Urinary bladder (tissue), 4 donors: Measurements from ENCODE around the gene GRIK3. TPM values are rescaled to one million over a fixed set of nuclear protein-coding genes. Genes with fewer than 3 reads are reported as not detected.

Experiments
- DNase-seq: peaks from one replicate; pipeline ENCODE4 v3.0.0-alpha.2; 2015; ENCODE audit errors: extremely low spot score
- H3K27ac ChIP-seq: one replicate; pipeline ENCODE4 v1.5.1; 2013; ENCODE audit warnings: low read depth, mild to moderate bottlenecking, moderate library complexity
- H3K36me3 ChIP-seq: one replicate; pipeline ENCODE4 v1.6.1; 2013; ENCODE audit warnings: mild to moderate bottlenecking, moderate library complexity; ENCODE audit not compliant: insufficient read depth
- H3K4me1 ChIP-seq: one replicate; pipeline ENCODE4 v1.6.1; 2013; ENCODE audit warnings: mild to moderate bottlenecking, moderate library complexity; ENCODE audit not compliant: insufficient read depth
- H3K4me3 ChIP-seq: one replicate; pipeline ENCODE4 v1.5.1; 2013; ENCODE audit warnings: low read depth, low read length
- WGBS: extraction: QIAGEN DNeasy Blood & Tissue Kit; methylation state at CpG from one replicate; pipeline ENCODE4 v1.1.7; 2013; 5-methylcytosine and 5-hydroxymethylcytosine counted together
- polyA plus RNA-seq: library from polyadenylated mRNA; stranded (reverse); fragments of 200-250 nt; gene quantifications from one replicate; pipeline ENCODE4 v1.2.3, GENCODE V29; 2013
- total RNA-seq: library from RNA; depleted of rRNA; stranded (reverse); fragments of >200 nt; gene quantifications from one replicate; pipeline ENCODE4 v1.2.3, GENCODE V29; 2014
- donor health status: healthy with polysubstance abuse.
- donor health status: healthy.

Gene GRIK3
- total and polyA plus RNA-seq, 2 donors, result 1.7 to 4.1 TPM

GRCh38 chr1:36869826-36870225, 164.5 kb downstream of the GRIK3 start:
- no peak for DNase-seq
- Histone ChIP-seq H3K27ac (no peak overlapping the region), H3K4me1 (no peaks in the 10 kb centered on the region), H3K4me3 (no peak overlapping the region), H3K36me3 (no peaks in the 10 kb centered on the region)
- 59% methylated on average over 5 of the region's 5 CpGs for WGBS

- 45% methylated on average over 6 of the region's 6 CpGs for WGBS
- H3K4me3 ChIP-seq, result no peak overlapping the region
- no peaks in the 10 kb centered on the region for H3K4me1 ChIP-seq
- H3K36me3 ChIP-seq, result no peaks in the 10 kb centered on the region
- no peak for DNase-seq
- no peak overlapping the region for H3K27ac ChIP-seq
Observed at GRCh38 chr1:36869054-36869453, 165.3 kb downstream of the GRIK3 start.

- H3K4me3 ChIP-seq, result no peak overlapping the region
- no peaks in the 10 kb centered on the region for H3K36me3 ChIP-seq
- WGBS, result 36% methylated on average over 4 of the region's 4 CpGs
- H3K27ac ChIP-seq, result no peak overlapping the region
- no peak for DNase-seq
- no peaks in the 10 kb centered on the region for H3K4me1 ChIP-seq
Observed at GRCh38 chr1:36867575-36867974, 166.7 kb downstream of the GRIK3 start.

- no peak overlapping the region for H3K27ac ChIP-seq
- no peaks in the 10 kb centered on the region for H3K4me1 ChIP-seq
- no peaks in the 10 kb centered on the region for H3K36me3 ChIP-seq
- no peak for DNase-seq
- WGBS, result 47% methylated on average over 6 of the region's 6 CpGs
- H3K4me3 ChIP-seq, result no peak overlapping the region
Observed at GRCh38 chr1:36866169-36866814, 168.0 kb downstream of the GRIK3 start.

GRCh38 chr1:36865602-36865900, 168.8 kb downstream of the GRIK3 start:
- no peaks in the 10 kb centered on the region for H3K4me1 ChIP-seq
- no peak overlapping the region for H3K4me3 ChIP-seq
- DNase-seq, result no peak
- no peak overlapping the region for H3K27ac ChIP-seq
- no peaks in the 10 kb centered on the region for H3K36me3 ChIP-seq
- 56% methylated on average over 1 of the region's 1 CpG for WGBS

- Histone ChIP-seq H3K36me3 (no peaks in the 10 kb centered on the region), H3K27ac (no peak overlapping the region), H3K4me3 (no peak overlapping the region), H3K4me1 (no peaks in the 10 kb centered on the region)
- no peak for DNase-seq
- WGBS, result 60% methylated on average over 11 of the region's 11 CpGs
Observed at GRCh38 chr1:36864823-36865601, 169.3 kb downstream of the GRIK3 start.

- 39% methylated on average over 6 of the region's 6 CpGs for WGBS
- Histone ChIP-seq H3K27ac (no peak overlapping the region), H3K36me3 (no peaks in the 10 kb centered on the region), H3K4me3 (no peak overlapping the region), H3K4me1 (no peaks in the 10 kb centered on the region)
- DNase-seq, result no peak
Observed at GRCh38 chr1:36864182-36864822, 170.0 kb downstream of the GRIK3 start.

- no peaks in the 10 kb centered on the region for H3K36me3 ChIP-seq
- no peak overlapping the region for H3K4me3 ChIP-seq
- no peak overlapping the region for H3K27ac ChIP-seq
- DNase-seq, result no peak
- no peaks in the 10 kb centered on the region for H3K4me1 ChIP-seq
- WGBS, result 81% methylated on average over 5 of the region's 5 CpGs
Observed at GRCh38 chr1:36863500-36863899, 170.8 kb downstream of the GRIK3 start.

- 41% methylated on average over 3 of the region's 3 CpGs for WGBS
- Histone ChIP-seq H3K4me1 (no peaks in the 10 kb centered on the region), H3K27ac (no peak overlapping the region), H3K36me3 (no peaks in the 10 kb centered on the region), H3K4me3 (no peak overlapping the region)
- no peak for DNase-seq
Observed at GRCh38 chr1:36863061-36863460, 171.3 kb downstream of the GRIK3 start.

GRCh38 chr1:36861375-36861774, 172.9 kb downstream of the GRIK3 start:
- Histone ChIP-seq H3K36me3 (no peaks in the 10 kb centered on the region), H3K4me3 (no peak overlapping the region), H3K27ac (no peak overlapping the region), H3K4me1 (no peaks in the 10 kb centered on the region)
- 53% methylated on average over 2 of the region's 2 CpGs for WGBS
- no peak for DNase-seq

GRCh38 chr1:36859926-36860325, 174.4 kb downstream of the GRIK3 start:
- DNase-seq, result no peak
- WGBS, result 75% methylated on average over 10 of the region's 10 CpGs
- no peak overlapping the region for H3K27ac ChIP-seq
- no peaks in the 10 kb centered on the region for H3K4me1 ChIP-seq
- H3K36me3 ChIP-seq, result no peaks in the 10 kb centered on the region
- H3K4me3 ChIP-seq, result no peak overlapping the region

GRCh38 chr1:36858981-36859380, 175.3 kb downstream of the GRIK3 start:
- Histone ChIP-seq H3K4me3 (no peak overlapping the region), H3K4me1 (no peaks in the 10 kb centered on the region), H3K36me3 (no peaks in the 10 kb centered on the region), H3K27ac (no peak overlapping the region)
- WGBS, result 89% methylated on average over 14 of the region's 14 CpGs
- no peak for DNase-seq

- no peak overlapping the region for H3K27ac ChIP-seq
- WGBS, result 87% methylated on average over 5 of the region's 5 CpGs
- H3K4me3 ChIP-seq, result no peak overlapping the region
- no peak for DNase-seq
- no peaks in the 10 kb centered on the region for H3K4me1 ChIP-seq
- H3K36me3 ChIP-seq, result no peaks in the 10 kb centered on the region
Observed at GRCh38 chr1:36858553-36858952, 175.8 kb downstream of the GRIK3 start.

GRCh38 chr1:36857754-36858153, 176.6 kb downstream of the GRIK3 start:
- Histone ChIP-seq H3K4me3 (no peak overlapping the region), H3K4me1 (no peaks in the 10 kb centered on the region), H3K36me3 (no peaks in the 10 kb centered on the region), H3K27ac (no peak overlapping the region)
- DNase-seq, result no peak
- 28% methylated on average over 5 of the region's 5 CpGs for WGBS
